GM18870 (cell line): ENCODE results near the gene TAL2.

Source experiments
- ATAC-seq: cut with Tn5 transposase; IDR thresholded peaks from one replicate; pipeline ENCODE4 v1.9.1; 2021; ENCODE audit warnings: moderate library complexity; ENCODE audit not compliant: unreplicated experiment

Gene TAL2

GRCh38 chr9:105673850-105674387, 11.7 kb downstream of the TAL2 start:
- ATAC-seq: no peak

- no peak for ATAC-seq
These were observed 14.2 kb downstream of the TAL2 start for GRCh38 chr9:105676351-105676923.

- ATAC-seq: no peak
These were observed 15.9 kb downstream of the TAL2 start for GRCh38 chr9:105678163-105678562.

- no peak for ATAC-seq
These were observed 16.5 kb downstream of the TAL2 start for GRCh38 chr9:105678781-105679180.

GRCh38 chr9:105679257-105680022, 17.2 kb downstream of the TAL2 start:
- no peak for ATAC-seq

- no peak for ATAC-seq
These were observed 19.1 kb downstream of the TAL2 start for GRCh38 chr9:105681313-105681712.

- no peak for ATAC-seq
These were observed 19.5 kb downstream of the TAL2 start for GRCh38 chr9:105681724-105682123.

- no peak for ATAC-seq
These were observed 21.5 kb downstream of the TAL2 start for GRCh38 chr9:105683688-105684275.

- ATAC-seq: no peak
These were observed 24.7 kb downstream of the TAL2 start for GRCh38 chr9:105686936-105687335.

- ATAC-seq: no peak
These were observed 28.5 kb downstream of the TAL2 start for GRCh38 chr9:105690742-105691141.

GRCh38 chr9:105693435-105694189, 31.4 kb downstream of the TAL2 start:
- peak; percentile 40 for ATAC-seq

- ATAC-seq: peak; percentile 37
These were observed 32.1 kb downstream of the TAL2 start, which contains the start of gene TMEM38B for GRCh38 chr9:105694190-105694847. Gene TMEM38B, plus strand, starts transcription at chr9:105694541. Its CDS starts 120 bp downstream, at chr9:105694661.

GRCh38 chr9:105694848-105695581, 32.8 kb downstream of the TAL2 start:
- ATAC-seq: peak; percentile 55

GRCh38 chr9:105696219-105696793, 34.0 kb downstream of the TAL2 start:
- no peak for ATAC-seq

- ATAC-seq: no peak
These were observed 35.6 kb downstream of the TAL2 start for GRCh38 chr9:105697871-105698270.

GRCh38 chr9:105698348-105698870, 36.2 kb downstream of the TAL2 start:
- no peak for ATAC-seq

- no peak for ATAC-seq
These were observed 38.4 kb downstream of the TAL2 start for GRCh38 chr9:105700668-105701067.

- ATAC-seq: no peak
These were observed 38.9 kb downstream of the TAL2 start for GRCh38 chr9:105701145-105701544.

GRCh38 chr9:105702207-105702606, 40.0 kb downstream of the TAL2 start:
- ATAC-seq: no peak
